DLD1 (cell line): Measurements from ENCODE around the gene FXYD2.

Experiments
- in situ Hi-C: cut with HindIII; loops from 2 replicates; pipeline ENCODE4 v1.10.0; 2017; ENCODE audit warnings: low sequenced_read_pairs

FXYD2 gene

GRCh38 chr11:117836077-117836960 lies 11.8 kb upstream of the FXYD2 start:
- in situ Hi-C loops = no loop called here

- in situ Hi-C loops = no loop called here
These were observed 11.0 kb upstream of the FXYD2 start for GRCh38 chr11:117835576-117835975.

- in situ Hi-C loops = no loop called here
These were observed 10.4 kb upstream of the FXYD2 start for GRCh38 chr11:117834838-117835443.

GRCh38 chr11:117834068-117834810 lies 9.7 kb upstream of the FXYD2 start:
- in situ Hi-C loops = no loop called here

- in situ Hi-C loops = no loop called here
These were observed 8.9 kb upstream of the FXYD2 start for GRCh38 chr11:117833401-117833891.

GRCh38 chr11:117832511-117832910 lies 8.0 kb upstream of the FXYD2 start:
- in situ Hi-C loops = no loop called here

GRCh38 chr11:117831661-117832415 lies 7.3 kb upstream of the FXYD2 start:
- in situ Hi-C loops = no loop called here

- in situ Hi-C loops = no loop called here
These were observed 6.3 kb upstream of the FXYD2 start for GRCh38 chr11:117830674-117831351.

GRCh38 chr11:117830072-117830471 lies 5.5 kb upstream of the FXYD2 start:
- in situ Hi-C loops = no loop called here

- in situ Hi-C loops = no loop called here
These were observed 4.8 kb upstream of the FXYD2 start for GRCh38 chr11:117829369-117829725.

- in situ Hi-C loops = no loop called here
These were observed 4.2 kb upstream of the FXYD2 start for GRCh38 chr11:117828611-117829368.

GRCh38 chr11:117827521-117828511 lies 3.3 kb upstream of the FXYD2 start:
- in situ Hi-C loops = no loop called here

- in situ Hi-C loops = no loop called here
These were observed 2.3 kb upstream of the FXYD2 start for GRCh38 chr11:117826832-117827231.

- in situ Hi-C loops = no loop called here
These were observed 1.6 kb upstream of the FXYD2 start for GRCh38 chr11:117826190-117826570.

- in situ Hi-C loops = no loop called here
These were observed 1.1 kb upstream of the FXYD2 start for GRCh38 chr11:117825538-117826189.

GRCh38 chr11:117823946-117824420 lies 561 bp downstream of the FXYD2 start:
- in situ Hi-C loops = loop anchor here (25.0 kb wide), 1 partner anchor 238 kb away; no protein-coding TSS in a partner anchor

GRCh38 chr11:117823294-117823945 lies 1.1 kb downstream of the FXYD2 start:
- in situ Hi-C loops = loop anchor here (25.0 kb wide), 1 partner anchor 239 kb away; no protein-coding TSS in a partner anchor
